ENCODE results near the gene FCHSD2.
A peak's percentile ranks its signal among the peaks of the same experiment; 100 is the strongest.
"Not testable (repeated sequence)": the region's sequence is repeated elsewhere in the genome, so short reads cannot be mapped to it uniquely, and the experiment has no call there.

FCHSD2 gene

GRCh38 chr11:73095613-73096012, 46.5 kb downstream of the FCHSD2 start:
- no peaks in the 10 kb centered on the region for H3K36me3 ChIP-seq (ENCODE audit: control insufficient read depth, insufficient read depth, low read length)
- H3K27me3 ChIP-seq (ENCODE audit: control insufficient read depth, insufficient read depth, low read length) = no peaks in the 10 kb centered on the region
- H3K4me3 ChIP-seq (ENCODE audit: low read length) = no peak overlapping the region
- H3K9me3 ChIP-seq (ENCODE audit: control insufficient read depth, low read length) = no peaks in the 10 kb centered on the region
- H3K9ac ChIP-seq (ENCODE audit: low read length) = no peak overlapping the region
- H3K4me1 ChIP-seq (ENCODE audit: control insufficient read depth, insufficient read depth, low read length) = no peaks in the 10 kb centered on the region

GRCh38 chr11:73091521-73092305, 50.4 kb downstream of the FCHSD2 start:
- Histone ChIP-seq H3K4me1 (ENCODE audit: control insufficient read depth, insufficient read depth, low read length) (no peaks in the 10 kb centered on the region), H3K36me3 (ENCODE audit: control insufficient read depth, insufficient read depth, low read length) (no peaks in the 10 kb centered on the region), H3K9me3 (ENCODE audit: control insufficient read depth, low read length) (no peaks in the 10 kb centered on the region), H3K4me3 (ENCODE audit: low read length) (no peak overlapping the region), H3K9ac (ENCODE audit: low read length) (no peak overlapping the region), H3K27me3 (ENCODE audit: control insufficient read depth, insufficient read depth, low read length) (no peaks in the 10 kb centered on the region)

GRCh38 chr11:73087730-73088129, 54.4 kb downstream of the FCHSD2 start:
- H3K27me3 ChIP-seq (ENCODE audit: control insufficient read depth, insufficient read depth, low read length) = no peaks in the 10 kb centered on the region
- H3K36me3 ChIP-seq (ENCODE audit: control insufficient read depth, insufficient read depth, low read length) = no peaks in the 10 kb centered on the region
- H3K9me3 ChIP-seq (ENCODE audit: control insufficient read depth, low read length) = no peaks in the 10 kb centered on the region
- no peak overlapping the region for H3K4me3 ChIP-seq (ENCODE audit: low read length)
- H3K4me1 ChIP-seq (ENCODE audit: control insufficient read depth, insufficient read depth, low read length) = no peaks in the 10 kb centered on the region
- no peak overlapping the region for H3K9ac ChIP-seq (ENCODE audit: low read length)

- Histone ChIP-seq H3K9ac (ENCODE audit: low read length) (no peak overlapping the region), H3K9me3 (ENCODE audit: control insufficient read depth, low read length) (no peaks in the 10 kb centered on the region), H3K36me3 (ENCODE audit: control insufficient read depth, insufficient read depth, low read length) (no peaks in the 10 kb centered on the region), H3K4me3 (ENCODE audit: low read length) (no peak overlapping the region), H3K4me1 (ENCODE audit: control insufficient read depth, insufficient read depth, low read length) (no peaks in the 10 kb centered on the region), H3K27me3 (ENCODE audit: control insufficient read depth, insufficient read depth, low read length) (no peaks in the 10 kb centered on the region)
These were observed 56.8 kb downstream of the FCHSD2 start for GRCh38 chr11:73085189-73085875.

- Histone ChIP-seq H3K4me1 (ENCODE audit: control insufficient read depth, insufficient read depth, low read length) (no peaks in the 10 kb centered on the region), H3K27me3 (ENCODE audit: control insufficient read depth, insufficient read depth, low read length) (no peaks in the 10 kb centered on the region), H3K36me3 (ENCODE audit: control insufficient read depth, insufficient read depth, low read length) (no peaks in the 10 kb centered on the region), H3K9ac (ENCODE audit: low read length) (no peak overlapping the region), H3K4me3 (ENCODE audit: low read length) (no peak overlapping the region), H3K9me3 (ENCODE audit: control insufficient read depth, low read length) (no peaks in the 10 kb centered on the region)
These were observed 63.5 kb downstream of the FCHSD2 start for GRCh38 chr11:73078631-73079030.

GRCh38 chr11:73077454-73077853, 64.7 kb downstream of the FCHSD2 start:
- no peak overlapping the region for H3K9ac ChIP-seq (ENCODE audit: low read length)
- H3K27me3 ChIP-seq (ENCODE audit: control insufficient read depth, insufficient read depth, low read length) = no peaks in the 10 kb centered on the region
- no peaks in the 10 kb centered on the region for H3K9me3 ChIP-seq (ENCODE audit: control insufficient read depth, low read length)
- no peaks in the 10 kb centered on the region for H3K4me1 ChIP-seq (ENCODE audit: control insufficient read depth, insufficient read depth, low read length)
- no peaks in the 10 kb centered on the region for H3K36me3 ChIP-seq (ENCODE audit: control insufficient read depth, insufficient read depth, low read length)
- no peak overlapping the region for H3K4me3 ChIP-seq (ENCODE audit: low read length)

GRCh38 chr11:73074319-73074718, 67.8 kb downstream of the FCHSD2 start:
- Histone ChIP-seq H3K27me3 (ENCODE audit: control insufficient read depth, insufficient read depth, low read length) (no peaks in the 10 kb centered on the region), H3K4me1 (ENCODE audit: control insufficient read depth, insufficient read depth, low read length) (no peaks in the 10 kb centered on the region), H3K4me3 (ENCODE audit: low read length) (no peak overlapping the region), H3K9ac (ENCODE audit: low read length) (no peak overlapping the region), H3K36me3 (ENCODE audit: control insufficient read depth, insufficient read depth, low read length) (no peaks in the 10 kb centered on the region), H3K9me3 (ENCODE audit: control insufficient read depth, low read length) (no peaks in the 10 kb centered on the region)

- Histone ChIP-seq H3K4me1 (ENCODE audit: control insufficient read depth, insufficient read depth, low read length) (no peaks in the 10 kb centered on the region), H3K4me3 (ENCODE audit: low read length) (no peak overlapping the region), H3K9ac (ENCODE audit: low read length) (peak overlapping the region; percentile 64)
These were observed 69.1 kb downstream of the FCHSD2 start for GRCh38 chr11:73072935-73073481.

GRCh38 chr11:73070653-73071052, 71.5 kb downstream of the FCHSD2 start:
- Histone ChIP-seq H3K9ac (ENCODE audit: low read length) (no peak overlapping the region), H3K9me3 (ENCODE audit: control insufficient read depth, low read length) (no peaks in the 10 kb centered on the region), H3K4me1 (ENCODE audit: control insufficient read depth, insufficient read depth, low read length) (no peaks in the 10 kb centered on the region), H3K36me3 (ENCODE audit: control insufficient read depth, insufficient read depth, low read length) (no peaks in the 10 kb centered on the region), H3K4me3 (ENCODE audit: low read length) (no peak overlapping the region), H3K27me3 (ENCODE audit: control insufficient read depth, insufficient read depth, low read length) (no peaks in the 10 kb centered on the region)

More at GRCh38 chr11:73072935-73073481, 69.1 kb downstream of the FCHSD2 start:
- Histone ChIP-seq H3K27me3 (ENCODE audit: control insufficient read depth, insufficient read depth, low read length) (no peaks in the 10 kb centered on the region), H3K36me3 (ENCODE audit: control insufficient read depth, insufficient read depth, low read length) (no peaks in the 10 kb centered on the region), H3K9me3 (ENCODE audit: control insufficient read depth, low read length) (no peaks in the 10 kb centered on the region)

GRCh38 chr11:73061857-73062424, 80.2 kb downstream of the FCHSD2 start:
- H3K27me3 ChIP-seq (ENCODE audit: control insufficient read depth, insufficient read depth, low read length); H3K36me3 ChIP-seq (ENCODE audit: control insufficient read depth, insufficient read depth, low read length); H3K9ac ChIP-seq (ENCODE audit: low read length); H3K4me3 ChIP-seq (ENCODE audit: low read length); H3K9me3 ChIP-seq (ENCODE audit: control insufficient read depth, low read length): not testable (repeated sequence)
- peaks cover 17% of the 10 kb centered on the region for H3K4me1 ChIP-seq (ENCODE audit: control insufficient read depth, insufficient read depth, low read length)

GRCh38 chr11:73061434-73061833, 80.7 kb downstream of the FCHSD2 start:
- H3K36me3 ChIP-seq (ENCODE audit: control insufficient read depth, insufficient read depth, low read length); H3K27me3 ChIP-seq (ENCODE audit: control insufficient read depth, insufficient read depth, low read length); H3K9ac ChIP-seq (ENCODE audit: low read length); H3K4me3 ChIP-seq (ENCODE audit: low read length); H3K9me3 ChIP-seq (ENCODE audit: control insufficient read depth, low read length): not testable (repeated sequence)
- peaks cover 17% of the 10 kb centered on the region for H3K4me1 ChIP-seq (ENCODE audit: control insufficient read depth, insufficient read depth, low read length)

- Histone ChIP-seq H3K9ac (ENCODE audit: low read length) (no peak overlapping the region), H3K27me3 (ENCODE audit: control insufficient read depth, insufficient read depth, low read length) (no peaks in the 10 kb centered on the region), H3K9me3 (ENCODE audit: control insufficient read depth, low read length) (no peaks in the 10 kb centered on the region), H3K4me3 (ENCODE audit: low read length) (no peak overlapping the region), H3K4me1 (ENCODE audit: control insufficient read depth, insufficient read depth, low read length) (peaks cover 17% of the 10 kb centered on the region), H3K36me3 (ENCODE audit: control insufficient read depth, insufficient read depth, low read length) (no peaks in the 10 kb centered on the region)
These were observed 82.2 kb downstream of the FCHSD2 start for GRCh38 chr11:73059915-73060314.
